HG02943 (cell line): ENCODE data around the gene PIP5K1C.

Experiments
- ATAC-seq: cut with Tn5 transposase; IDR thresholded peaks from one replicate; pipeline ENCODE4 v1.9.1; 2021; ENCODE audit warnings: mild to moderate bottlenecking, low read depth, moderate library complexity; ENCODE audit not compliant: unreplicated experiment

Gene PIP5K1C

DNA sequence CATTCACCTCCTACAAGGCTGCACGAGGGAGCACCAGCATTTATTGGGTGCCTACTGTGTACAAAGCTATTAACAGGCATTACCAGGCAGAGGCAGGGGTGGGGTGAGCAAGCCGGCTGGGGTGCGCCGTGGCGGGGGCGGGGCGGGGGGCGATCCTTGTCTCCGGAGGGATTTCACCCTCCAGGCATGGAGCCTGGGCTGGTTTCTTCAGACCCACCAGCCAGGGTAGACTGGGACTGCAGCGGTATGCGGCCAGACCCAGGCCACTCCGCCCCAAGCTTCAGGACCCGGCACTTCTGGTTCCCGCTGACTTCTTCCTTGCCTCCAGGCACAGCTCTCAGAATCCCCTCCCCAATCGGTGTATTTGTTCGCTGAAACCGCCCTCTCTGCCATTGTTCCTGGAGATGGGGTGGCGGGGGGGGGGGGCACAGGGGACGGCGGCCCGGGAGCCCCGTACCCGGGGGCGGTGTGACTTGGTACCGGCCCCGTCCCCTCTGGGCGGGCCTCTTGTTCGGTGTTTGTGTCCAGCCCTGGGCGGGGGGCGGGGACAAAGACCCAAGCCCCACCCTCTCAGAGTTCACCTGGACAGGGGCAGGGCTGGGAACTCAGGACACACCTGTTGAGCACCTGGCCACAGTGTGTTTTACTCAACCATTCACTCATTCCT, 22.3 kb upstream of the PIP5K1C start:
- no peak for ATAC-seq

DNA sequence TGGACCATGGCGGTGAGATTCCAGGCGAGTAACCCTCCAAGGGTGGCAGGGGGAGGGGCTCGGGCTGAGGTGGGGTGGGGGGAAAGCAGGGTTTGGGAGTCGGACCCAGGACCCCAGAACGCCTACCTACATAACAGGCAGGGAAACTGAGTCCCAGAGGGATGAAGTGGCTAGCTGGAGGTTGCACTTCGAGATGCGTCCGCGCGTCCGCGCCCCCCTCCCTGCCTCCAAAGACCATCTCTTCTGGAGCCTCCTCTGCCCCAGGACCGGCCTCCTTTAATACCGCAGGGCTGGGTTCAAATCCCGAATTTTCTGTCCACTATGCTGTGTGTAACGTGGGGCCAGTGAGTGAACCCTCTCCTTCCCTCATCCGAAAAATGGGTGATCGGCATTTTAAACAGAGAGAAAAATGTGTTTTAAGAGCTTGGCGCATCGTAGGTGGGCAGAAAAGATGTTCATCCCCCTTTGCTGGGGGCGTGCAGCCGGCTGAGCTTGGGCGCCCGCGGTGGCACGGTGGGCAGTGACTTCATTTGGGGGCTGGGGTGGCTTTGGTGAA, 21.7 kb upstream of the PIP5K1C start:
- no peak for ATAC-seq

DNA sequence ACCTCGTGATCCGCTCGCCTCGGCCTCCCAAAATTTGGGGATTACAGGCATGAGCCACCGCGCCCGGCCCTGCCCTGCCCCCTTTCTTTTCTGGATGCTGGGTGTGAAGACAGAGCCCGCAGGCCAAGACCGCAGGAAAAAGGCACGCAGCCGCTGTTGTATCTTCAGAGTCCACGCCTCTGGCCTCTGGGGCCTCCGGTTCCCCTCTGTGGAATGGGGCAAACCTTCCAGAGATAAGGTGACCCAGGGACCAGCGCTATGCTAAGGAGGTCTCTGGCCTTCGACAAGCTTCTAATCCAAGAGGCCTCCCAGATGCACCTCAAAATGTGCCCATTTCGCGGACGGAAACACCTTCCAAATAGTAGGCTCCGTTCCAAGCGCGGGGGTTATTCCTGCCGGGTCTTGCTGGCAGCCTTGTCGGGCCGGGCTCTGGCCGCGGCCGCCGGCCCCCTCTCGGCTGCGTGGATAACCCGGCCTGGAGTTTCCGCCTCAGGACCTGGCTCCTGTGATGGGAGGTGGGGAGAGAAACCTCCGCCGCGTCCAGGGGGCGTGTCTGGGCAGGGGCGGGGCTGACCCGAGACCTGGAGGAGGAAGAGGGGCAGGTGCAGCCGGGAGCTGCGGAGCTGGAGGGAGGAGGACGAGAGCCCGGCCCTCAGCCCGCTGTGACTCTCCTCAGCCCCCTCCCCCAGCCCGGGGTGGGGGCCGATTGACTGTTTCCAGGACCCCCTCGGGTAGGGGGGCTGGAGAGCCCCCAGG, 21.0 kb upstream of the PIP5K1C start:
- no peak for ATAC-seq

DNA sequence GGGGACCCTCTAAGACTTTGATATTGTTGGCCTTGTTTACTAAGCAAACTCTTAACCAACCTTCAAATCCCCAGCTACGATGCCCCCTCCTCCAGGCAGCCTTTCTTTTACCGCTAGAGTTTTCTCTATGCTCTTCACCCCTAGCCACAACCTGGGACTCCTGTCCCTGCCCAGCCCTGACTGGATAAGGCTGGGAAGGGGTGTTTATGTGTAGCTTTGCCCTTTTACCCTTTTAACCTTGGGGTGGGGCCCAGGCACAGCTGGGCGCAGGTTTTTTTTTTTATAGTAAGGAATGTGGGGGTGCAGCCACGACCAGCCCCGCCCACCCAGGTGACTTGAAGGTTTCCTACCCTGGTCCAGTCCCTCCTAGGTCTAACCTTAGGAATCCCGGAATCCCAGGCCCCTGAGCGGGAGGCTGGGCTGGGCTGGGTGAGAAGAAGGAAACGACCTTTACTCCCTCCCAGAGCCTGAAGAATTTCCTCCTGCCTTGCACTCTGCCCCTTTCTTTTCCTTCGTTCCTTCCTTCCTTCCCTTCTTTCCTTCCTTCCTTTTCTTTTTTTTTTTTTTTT, 20.2 kb upstream of the PIP5K1C start:
- no peak for ATAC-seq

DNA sequence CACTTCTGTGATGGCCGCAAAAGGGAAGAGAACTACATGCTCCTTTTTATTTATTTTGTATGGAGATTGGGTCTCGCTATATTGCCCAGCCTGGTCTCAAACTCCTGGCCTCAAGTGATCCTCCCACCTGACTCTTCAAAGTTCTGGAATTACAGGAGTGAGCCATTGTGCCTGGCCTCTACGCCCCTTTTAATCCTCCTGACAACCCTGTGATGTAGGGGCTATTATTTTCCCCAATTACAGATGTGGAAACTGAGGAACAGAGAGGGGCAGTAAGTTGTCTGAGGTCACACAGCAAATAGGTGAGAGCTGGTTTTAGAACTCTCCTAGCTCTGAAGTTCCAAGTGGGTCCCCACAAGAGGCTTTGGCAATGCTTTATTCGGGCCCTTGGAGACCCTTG, 19.6 kb upstream of the PIP5K1C start:
- ATAC-seq, result no peak

DNA sequence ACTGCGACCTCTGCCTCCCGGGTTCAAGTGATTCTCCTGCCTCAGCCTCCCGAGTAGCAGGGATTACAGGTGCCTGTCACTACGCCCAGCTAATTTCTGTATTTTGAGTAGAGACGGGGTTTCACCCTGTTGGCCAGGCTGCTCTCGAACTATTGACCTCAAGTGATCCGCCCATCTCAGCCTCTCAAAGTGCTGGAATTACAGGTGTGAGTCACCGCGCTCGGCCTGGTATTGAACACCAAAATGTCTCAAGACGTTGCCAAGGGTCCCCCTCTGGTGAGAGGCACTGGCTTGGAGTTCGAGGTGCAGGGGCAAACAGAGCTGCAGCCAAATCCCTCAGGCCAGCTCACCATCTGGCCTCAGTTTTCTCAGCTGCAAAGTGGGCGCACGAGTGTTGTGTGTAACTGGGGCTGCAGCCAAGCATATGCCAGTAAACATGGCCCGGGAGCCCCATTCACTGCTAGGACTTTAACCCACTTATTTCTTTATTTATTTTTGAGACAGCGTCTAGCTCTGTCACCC, 15.9 kb upstream of the PIP5K1C start:
- no peak for ATAC-seq

DNA sequence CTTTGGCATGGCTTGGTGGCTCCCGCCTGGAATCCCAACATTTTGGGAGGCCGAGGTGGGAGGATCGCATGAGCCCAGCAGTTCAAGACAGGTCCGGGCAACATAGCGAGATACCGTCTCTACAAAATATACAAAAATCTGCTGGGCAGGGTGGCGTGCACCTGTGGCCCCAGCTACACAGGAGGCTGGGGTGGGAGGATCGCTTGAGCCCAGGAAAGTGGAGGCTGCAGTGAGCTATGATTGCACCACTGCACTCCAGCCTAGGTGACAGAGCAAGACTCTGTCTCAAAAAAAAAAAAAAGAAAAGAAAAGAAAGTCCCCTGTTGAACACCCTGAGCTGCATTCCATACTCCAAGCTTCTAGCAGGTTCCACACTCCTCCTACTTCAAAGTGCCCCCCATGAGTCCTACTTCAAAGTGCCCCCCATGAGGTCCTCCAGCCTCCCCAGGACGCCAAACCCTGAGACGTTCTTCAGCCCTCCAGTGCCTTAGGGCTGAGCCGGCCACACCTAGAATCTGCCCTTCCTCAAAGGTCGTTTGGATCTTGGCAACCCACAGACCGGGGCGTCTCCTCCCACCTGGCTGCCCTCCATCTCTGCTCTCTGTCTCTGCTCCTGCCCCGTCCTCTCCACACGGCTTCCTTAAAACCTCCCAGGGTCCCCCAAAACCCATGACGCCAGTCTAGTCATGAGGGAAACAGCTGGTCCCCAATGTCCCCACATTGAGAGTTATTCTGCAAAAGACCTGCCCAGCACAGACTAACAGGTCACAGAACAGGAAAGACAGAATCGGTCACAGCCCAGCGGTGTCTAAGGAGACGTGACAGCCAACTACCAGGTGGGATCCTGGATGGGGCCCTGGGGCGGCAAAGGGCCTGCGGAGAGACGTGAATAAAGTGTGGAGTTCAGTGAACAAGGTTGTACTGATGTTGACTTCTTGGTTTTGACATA, 12.7 kb upstream of the PIP5K1C start:
- ATAC-seq, result no peak

DNA sequence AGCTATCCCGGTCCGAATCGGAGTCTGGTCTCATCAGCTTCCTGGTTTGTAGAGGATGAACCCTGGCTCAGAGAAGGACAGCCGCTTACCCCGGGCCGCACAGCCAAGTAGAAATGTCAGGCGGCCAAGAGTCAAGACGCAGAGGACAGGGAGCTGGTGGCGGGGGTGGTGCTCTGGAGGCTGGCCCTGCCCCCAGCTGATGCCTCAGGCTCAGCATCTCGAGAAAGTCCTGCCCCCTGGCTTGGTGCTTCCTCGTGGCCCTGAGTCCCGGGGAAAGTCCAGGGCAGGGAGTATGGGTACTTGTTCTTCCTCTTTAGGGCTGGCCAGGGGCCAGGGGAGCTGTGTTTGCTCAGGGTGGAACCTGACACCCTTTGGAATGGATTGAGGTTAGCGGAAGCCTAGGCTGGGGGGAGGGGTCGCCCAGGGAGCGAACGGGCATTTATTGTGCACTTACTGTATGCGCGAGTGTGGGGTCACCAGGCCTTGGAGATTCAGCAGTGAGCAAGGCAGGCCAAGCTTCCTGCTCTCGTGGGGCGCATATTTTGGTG, 10.1 kb upstream of the PIP5K1C start:
- ATAC-seq, result no peak

DNA sequence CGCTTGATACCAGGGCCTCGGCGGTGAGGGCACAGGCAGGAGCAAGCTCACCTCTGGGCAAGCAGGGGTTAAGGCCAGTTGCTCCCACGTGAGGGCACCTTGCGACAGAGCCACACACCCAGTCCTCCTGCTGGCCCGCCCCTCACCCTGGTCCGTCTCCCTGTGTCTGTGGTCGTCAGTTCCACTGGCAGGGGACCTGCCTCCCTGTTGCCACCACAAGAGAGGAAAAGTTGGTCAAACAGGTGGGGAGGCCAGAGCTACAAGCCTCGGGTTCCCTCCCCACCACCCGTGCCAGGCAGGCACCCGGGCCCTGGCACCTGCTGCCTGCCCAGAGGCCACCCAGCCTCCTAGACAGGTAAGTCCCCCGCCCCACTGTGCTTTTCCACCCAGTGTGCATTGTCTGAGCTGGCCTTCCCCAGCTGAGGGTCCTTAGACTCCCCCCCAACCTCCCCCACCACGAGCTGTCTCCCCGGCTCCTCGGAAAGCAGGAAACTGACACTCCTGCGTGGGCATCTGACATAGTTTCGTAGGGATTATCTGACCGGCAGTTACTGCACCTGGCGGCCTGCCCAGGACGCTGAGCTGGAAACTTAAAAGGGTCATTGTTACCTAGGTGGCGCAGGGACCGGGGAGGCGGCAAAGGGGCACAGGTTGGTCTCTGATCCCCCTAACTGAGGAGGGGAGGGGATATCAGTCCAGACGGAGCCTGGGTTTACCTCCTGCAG, 8.1 kb upstream of the PIP5K1C start, which contains the start of gene TJP3:
Gene TJP3, plus strand, starts transcription at position 178 of the 725 bp plus-strand sequence. CDS start 20,049 bp downstream, outside the sequence.
- no peak for ATAC-seq

DNA sequence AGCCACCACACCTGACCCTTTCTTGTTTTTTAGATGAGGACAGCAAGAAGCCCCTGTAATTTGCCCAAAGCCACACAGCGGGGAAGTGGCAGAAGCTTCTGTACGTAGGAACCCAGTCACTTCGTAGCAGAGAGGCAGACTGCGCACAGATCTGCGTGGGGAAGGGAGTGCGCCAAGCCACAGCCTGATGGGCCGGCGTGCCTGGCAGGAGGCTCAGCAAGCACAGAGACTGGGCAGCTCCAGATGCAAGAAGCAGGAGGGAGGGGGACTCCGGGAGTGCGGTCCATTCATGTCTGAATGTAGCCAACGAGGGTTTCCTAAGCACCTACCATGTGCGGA, 7.6 kb upstream of the PIP5K1C start:
- no peak for ATAC-seq

DNA sequence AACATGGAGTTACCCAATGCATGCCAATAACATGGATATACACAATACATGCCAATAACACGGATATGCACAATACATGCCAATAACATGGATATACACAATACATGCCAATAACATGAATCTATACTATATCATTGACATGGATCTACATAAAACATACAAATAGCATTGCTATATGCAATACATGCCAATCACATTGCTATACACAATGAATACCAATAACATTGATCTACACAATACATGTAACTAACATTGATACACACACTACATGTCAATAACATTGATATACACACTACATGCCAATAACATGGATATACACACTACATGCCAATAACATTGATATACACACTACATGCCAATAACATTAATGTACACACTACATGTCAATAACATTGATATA, 932 bp upstream of the PIP5K1C start:
- no peak for ATAC-seq

DNA sequence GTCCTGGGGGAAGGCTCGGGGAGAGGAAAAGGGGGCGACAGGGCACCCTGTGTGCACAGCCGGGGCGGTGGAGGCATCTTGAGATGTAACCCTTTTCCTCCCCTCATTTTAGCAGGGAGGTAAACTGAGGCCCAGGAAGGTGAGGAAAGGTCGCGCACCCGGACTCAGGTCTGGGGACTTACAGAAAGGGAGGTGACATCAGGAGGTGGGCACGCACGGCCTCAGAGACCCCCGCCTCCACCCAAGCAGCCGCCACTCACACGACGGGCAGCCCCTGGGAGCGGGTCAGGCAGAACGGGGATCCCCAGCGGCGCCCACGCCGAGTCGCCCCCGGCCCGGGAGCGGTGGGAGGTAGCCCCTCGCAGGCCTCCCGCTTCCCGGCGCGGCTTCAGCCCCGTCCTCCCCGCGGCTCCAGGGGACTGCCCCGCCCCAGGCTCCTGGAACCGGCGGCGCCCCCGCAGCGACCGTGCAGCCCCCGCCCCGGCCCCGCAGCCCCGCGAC, 477 bp downstream of the PIP5K1C start:
- peak; percentile 6 for ATAC-seq

DNA sequence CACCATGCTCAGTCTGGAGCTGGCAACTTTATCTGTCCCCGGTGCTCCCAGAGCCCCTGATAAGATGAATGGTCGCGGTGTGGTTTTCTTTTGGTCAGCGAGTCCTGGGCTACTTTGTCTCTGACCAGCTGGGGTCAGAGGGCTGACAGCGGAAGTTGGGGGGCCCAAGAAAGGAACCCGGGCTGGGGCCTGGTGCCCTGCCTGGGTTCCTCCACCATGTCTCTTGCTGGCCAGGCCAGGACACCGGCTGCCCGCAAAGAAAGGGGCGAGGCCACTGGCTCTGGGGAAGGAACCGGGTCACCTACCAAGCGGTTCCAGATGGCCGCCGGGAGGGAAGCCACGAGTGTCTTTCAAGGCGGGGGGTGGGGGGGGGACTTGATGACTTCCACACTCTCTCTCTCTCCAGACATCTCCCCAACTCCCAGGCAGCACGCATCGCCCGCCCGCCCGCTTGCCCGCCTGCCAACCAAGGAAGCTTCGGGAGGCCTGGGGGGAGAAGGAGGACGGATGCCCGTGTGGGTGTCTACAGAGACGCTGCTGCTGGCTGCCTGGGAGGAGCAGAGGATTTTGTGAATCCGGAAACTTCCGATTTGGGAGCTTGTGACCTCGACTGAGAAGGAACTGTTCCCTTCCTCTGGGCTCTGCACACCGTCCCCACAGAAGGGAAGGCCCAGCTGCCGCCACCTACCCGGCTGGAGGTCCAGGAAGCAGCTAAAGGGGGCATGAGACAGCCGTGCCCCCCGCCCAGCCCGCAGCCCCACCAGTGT, 1.1 kb downstream of the PIP5K1C start:
- ATAC-seq, result no peak

DNA sequence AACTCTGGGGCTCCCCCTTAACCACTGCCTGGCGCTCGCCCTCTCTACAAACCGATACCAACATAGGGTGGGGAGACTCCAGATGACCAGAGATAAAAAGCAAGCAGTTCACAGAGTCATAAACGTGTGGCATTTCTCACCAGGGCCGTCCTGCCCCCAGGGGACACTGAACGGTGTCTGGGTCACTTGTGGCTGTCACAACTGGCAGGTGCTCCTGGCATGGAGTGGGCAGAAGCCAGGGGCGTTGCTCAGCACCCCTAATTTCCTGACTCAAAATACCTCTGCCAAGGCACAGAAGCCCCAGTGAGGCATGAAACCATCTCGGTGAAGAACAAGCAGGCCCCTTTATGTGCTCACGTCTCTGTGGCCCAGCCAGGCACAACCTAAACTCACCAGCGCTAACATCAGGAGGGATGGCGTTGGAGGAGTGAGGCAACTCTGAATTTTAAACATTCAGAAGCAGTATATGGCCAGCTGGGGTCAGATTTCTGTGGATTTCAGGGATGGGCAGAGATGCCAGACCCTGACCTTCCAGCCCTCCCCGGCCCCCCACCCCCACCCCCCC, 1.8 kb downstream of the PIP5K1C start:
- ATAC-seq, result no peak

DNA sequence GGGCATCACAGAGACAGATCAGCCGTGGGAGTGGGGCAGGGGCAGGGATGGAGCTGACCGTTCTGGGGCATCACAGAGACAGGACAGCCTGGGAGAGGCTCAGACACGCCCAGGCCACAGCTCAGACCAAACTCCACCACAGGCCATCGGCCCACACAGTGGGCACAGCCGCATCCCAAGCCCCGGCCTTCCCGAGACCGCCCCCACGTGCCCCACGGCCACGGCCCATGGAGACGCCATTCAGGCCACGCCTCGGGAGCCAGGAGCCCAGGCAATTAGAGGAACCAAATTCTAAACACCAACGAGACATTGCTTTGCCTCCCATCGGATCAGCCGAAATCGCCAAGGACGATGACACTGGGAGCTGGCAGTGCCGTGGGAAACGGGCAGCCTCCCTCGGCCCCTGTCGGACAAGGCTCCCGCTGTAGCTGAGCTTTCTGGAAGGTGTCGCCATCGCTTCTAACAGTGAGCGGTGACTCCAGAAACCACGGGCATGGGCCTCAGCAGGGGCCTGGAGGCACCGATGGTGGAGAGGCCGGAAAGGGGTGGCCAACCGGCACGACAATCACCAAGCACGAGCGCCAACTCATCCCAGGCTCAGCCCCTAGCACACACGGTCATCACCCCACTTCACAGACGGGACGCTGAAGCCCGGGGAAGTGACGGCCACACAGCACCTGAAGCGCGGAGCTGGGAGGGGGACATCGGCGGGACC, 2.4 kb downstream of the PIP5K1C start:
- no peak for ATAC-seq

DNA sequence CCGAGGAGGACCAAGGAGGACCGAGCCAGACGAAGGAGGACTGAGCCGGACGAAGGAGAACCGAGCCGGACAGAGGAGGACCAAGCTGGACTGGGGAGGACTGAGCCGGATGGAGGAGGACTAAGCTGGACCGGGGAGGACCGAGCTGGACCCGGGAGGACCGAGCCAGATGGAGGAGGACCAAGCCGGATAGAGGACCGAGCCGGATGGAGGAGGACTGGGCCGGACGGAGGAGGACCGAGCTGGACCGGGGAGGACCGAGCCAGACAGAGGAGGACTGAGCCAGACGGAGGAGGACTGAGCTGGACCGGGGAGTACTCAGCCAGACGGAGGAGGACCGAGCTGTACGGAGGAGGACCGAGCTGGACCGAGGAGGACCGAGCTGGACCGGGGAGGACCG, 3.2 kb downstream of the PIP5K1C start:
- no peak for ATAC-seq

DNA sequence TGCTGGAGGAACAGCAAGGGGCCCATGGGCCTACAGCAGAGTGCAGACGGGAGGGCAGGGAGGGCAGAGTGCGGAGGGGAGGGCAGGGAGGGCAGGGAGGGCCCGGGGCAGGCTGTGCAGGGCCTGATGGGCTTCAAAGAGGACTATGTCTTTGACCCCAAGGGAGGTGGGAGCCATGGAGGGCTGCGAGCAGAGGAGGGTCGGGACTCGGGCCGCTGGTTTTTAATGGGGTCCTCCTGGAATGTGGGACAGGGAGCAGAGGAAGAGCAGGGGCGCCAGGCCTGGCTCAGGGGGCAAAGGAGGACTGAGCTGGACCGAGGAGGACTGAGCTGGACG, 3.6 kb downstream of the PIP5K1C start:
- no peak for ATAC-seq
